MV-4-11 (cell line): Measurements from ENCODE around the gene AGO1.
"Not testable (repeated sequence)": the region's sequence is repeated elsewhere in the genome, so short reads cannot be mapped to it uniquely, and the experiment has no call there.

Experiments used
- DNase-seq: peaks from one replicate; lab custom pipeline; 2025; lab: John Stamatoyannopoulos, UW

The AGO1 gene

DNA sequence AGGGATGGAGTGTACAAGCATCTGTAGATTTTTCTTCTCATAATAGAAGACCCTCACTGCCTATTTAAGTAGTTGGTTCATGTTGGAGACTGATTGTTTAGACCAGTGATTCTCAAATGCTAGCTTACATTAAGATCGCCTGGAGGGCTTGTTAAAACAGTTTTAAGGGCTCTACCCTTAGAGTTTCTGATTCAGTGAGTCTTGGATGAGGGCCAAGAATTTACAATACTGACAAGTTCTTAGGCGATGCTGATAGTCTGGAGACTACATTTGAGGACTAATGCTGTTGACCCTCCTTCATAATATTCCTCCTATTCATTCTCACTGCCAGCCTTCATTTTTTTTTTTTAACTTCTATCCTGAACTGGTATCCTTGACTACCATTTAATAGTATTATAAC is 32.7 kb downstream of the AGO1 start:
- no peak for DNase-seq

DNA sequence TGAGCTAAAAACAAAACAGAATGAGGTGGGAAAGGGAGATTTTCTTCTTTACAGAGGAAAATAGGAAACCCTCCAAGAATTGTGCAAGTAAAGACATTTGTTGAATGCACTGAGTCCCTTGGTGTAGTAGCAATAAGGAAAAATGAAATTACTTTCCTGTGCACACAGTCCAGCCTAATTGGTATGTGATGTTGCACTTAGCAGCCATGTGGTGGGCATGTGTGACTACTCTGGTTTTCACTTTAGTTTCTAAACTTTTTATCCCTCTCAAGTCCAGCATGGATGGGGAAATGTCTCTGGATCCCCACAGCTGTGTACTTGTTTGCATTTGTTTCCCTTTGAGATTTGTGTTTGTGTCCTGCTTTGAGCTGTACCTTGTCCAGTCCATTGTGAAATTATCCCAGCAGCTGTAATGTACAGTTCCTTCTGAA is 40.8 kb downstream of the AGO1 start:
- no peak for DNase-seq

DNA sequence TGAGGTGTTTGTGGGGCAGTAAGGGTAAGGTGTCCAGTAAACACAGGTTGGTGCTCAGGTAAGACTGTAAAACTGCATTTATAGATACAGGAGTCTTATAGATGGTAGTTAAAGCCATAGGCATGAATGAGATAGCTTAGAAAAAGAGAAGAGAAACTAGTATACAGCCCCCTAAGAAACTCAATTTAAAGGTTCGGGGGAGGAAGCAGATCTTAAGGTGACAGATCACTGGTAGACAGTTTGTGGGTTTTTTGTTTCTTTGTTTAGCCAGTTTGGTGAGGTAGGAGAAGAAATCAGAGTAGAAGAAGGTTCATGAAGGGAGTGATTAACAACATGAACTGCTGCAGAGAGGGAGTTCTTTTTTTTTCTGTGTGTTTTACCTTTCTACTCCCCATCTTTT is 41.8 kb downstream of the AGO1 start:
- peak; percentile 69 for DNase-seq

DNA sequence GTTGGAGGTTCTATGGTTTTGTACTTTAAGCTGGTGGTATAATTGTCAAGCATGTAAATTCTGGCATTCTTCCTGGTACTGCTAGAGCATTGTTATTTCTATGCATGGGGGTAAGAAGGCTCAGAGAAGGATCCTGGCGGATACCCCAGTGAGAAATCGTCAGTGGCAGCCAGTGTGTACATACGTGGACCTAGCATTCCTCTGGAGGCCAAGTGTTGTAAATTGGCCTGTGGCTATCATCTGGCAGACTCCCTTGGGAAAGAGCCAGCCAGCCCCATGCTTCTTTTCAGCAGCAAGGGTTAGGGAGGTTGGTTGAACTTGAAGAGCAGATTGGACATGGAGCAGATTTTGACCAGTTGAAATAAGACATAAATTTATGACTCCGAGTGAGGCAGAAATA is 42.7 kb downstream of the AGO1 start:
- no peak for DNase-seq

DNA sequence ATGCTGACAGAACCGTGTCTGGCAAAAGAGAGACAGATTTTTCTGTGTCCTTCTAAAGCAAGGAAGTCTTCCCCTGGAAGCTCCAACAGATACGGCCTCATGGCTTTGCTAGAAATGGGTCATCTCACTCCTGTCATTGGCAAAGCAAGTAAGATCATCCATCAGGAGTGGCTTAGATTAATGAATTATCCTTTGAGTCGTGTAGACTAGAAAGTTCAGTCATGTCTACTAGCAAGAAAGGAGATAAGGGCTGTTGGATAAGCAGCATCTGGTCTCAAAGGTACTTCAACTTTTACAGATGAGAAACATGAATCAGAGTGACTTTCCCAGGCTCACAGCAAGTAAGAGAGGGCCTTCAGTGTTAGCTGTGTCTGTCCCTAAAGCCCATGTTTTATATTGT is 44.5 kb downstream of the AGO1 start:
- no peak for DNase-seq

DNA sequence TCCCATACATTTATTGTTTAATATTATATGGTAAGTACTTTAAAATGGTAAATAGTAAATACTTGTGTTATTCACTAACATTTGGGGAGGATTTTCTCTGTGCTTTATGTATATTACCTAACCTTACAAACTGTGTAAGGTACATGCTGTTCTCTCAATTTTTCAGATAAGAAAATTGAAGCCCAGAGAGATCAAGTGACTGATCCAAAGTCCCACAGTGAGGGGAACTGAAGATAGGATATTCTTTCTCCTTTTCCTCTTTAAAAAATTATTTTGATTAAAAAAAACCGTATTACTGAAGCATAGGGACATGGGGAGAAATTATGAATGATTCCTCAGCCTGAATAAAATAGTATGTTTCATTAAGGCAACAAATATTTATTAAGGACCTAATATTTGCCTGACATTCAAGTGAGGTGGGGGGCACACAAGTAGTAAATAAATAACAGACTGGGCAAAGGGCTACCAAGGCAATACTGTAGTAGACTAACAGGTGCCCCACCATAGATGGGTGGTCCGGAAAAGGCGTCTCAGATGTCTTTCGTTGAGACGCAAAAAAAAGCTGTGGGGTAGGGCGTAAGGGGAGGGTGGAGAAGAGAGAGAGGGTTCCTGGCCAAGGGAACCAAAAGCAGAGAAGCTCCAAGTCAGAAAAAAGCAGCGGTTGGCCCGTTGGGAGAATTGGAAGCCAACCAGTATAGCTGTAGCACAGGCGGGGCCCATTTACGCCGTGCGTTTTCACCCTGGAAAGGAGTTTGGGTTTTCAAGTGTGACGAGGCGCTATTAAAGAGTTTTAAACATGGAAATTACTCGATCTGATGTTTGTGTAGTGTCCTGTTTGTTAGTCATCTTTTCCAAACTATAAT is 47.0 kb downstream of the AGO1 start:
- peak; percentile 41 for DNase-seq

DNA sequence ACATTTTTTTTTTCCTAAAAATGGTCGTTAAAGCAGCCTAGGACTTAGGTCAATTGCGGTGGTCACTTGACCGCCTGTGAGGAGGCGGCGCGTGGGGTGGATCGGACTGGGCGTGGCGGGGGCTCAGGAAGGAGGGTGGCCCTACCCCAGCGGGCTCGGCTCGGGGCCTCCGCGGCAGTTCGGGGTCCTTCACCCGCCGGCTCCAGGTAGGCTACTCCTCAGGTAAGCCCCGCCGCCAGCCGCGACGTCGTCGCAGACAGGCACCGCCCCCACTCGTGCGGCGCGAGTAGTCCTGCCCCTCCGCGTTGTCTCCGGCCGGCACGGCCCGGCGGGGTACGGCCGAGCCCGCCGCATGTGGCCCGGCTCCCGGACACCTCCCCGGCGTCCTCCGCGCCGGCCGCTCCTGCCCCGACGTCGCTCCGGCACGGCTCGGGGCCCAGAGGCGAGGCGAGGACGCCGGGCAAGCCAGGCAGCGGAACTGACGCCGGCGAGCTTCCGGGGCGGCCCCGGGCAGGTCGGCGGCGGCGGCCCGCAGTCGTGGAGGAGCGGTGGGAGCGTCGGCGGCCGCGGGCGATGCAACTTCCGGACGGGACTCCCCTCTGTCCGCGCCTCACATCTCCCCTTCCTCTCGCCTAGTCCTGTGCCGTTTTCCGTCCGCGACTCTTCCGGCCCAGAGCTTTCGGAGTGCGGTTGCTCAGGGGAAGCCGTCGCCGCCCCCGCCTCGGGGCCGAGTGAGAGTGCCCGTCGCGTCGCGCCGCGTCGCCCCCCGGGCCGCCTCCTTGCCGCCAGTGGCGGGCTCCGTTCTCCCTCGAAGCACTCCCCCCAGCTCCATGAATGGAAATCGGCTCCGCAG is 47.8 kb downstream of the AGO1 start, which contains the start of gene AGO3:
TSS of gene AGO3 (plus strand) at position 513 of the 853 bp plus-strand sequence. CDS start at position 835, 322 bp downstream.
- peak; percentile 76 for DNase-seq

DNA sequence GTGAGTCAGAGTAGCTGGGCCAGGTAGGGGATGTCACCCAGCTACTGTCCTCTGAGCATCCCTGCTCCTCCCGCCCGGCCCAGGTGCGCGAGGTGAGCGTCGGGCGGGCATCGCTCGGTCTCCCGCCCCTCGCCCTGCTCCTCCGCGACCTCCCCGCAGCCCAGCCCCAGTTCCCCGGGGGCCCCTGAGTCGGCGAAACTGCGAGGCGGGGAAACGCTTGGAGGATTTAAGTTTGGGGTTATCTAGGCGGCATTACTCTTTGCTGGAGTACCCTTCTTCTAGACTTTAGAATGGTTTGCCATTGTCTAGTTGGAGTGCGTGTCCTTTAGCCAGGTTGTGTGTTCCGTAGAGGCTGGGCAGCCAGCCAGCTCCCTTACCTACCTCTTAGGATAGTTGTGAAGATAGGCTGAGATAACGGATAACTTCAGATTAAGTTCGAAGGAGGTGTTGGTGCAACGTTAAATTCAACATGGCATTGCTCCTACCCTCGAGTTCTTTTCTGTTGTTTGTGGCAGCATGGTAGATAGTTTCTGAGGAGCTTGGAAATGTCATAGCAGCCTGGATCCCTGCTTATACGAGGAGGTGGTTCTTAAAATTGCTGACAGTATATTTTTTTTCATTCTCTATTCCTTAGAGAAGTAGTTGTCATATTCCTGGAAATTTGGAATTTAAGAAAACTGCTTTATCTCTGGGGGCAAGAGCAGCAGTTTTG is 48.6 kb downstream of the AGO1 start:
- DNase-seq: no peak

DNA sequence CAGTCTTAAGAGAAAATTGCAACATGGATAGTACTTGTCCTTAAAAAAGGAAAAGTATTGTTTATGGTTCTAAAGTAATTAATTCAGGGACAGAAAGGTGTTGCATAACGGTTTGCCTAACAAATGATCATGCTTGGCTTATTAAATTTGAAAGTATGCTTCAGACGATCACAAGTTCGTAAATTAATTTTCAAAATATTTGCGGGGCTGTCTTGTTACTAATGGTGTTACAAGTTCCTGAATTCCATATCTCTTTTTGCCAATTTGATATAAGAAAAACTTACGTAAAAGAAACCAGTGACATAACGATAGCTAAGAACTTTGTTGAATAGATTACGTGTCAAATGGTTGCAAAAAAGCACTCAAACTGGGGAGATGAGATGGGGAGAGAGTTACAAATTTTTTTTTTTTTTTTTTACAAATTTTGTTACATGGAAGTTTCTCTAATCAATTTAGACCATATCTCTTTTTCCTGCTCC is 49.2 kb downstream of the AGO1 start:
- DNase-seq: no peak

DNA sequence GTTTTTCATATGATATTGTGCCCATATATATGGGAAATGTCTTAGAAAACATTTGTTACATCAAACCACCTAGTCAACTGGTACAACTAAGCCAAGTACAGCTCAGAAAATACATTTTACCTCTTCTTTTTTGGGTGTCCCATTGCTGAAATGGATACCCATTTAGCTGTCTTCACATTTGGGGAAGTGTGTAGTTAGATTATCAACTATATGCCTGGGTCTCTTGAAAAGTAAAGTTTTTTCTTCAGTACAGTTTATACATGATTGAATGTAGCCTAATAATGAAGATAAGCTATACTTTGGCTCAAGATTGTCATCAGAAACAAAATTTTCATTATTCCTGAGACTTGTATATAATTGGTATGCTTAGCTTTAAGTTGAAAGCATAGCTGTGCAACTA is 49.9 kb downstream of the AGO1 start:
- DNase-seq: no peak

DNA sequence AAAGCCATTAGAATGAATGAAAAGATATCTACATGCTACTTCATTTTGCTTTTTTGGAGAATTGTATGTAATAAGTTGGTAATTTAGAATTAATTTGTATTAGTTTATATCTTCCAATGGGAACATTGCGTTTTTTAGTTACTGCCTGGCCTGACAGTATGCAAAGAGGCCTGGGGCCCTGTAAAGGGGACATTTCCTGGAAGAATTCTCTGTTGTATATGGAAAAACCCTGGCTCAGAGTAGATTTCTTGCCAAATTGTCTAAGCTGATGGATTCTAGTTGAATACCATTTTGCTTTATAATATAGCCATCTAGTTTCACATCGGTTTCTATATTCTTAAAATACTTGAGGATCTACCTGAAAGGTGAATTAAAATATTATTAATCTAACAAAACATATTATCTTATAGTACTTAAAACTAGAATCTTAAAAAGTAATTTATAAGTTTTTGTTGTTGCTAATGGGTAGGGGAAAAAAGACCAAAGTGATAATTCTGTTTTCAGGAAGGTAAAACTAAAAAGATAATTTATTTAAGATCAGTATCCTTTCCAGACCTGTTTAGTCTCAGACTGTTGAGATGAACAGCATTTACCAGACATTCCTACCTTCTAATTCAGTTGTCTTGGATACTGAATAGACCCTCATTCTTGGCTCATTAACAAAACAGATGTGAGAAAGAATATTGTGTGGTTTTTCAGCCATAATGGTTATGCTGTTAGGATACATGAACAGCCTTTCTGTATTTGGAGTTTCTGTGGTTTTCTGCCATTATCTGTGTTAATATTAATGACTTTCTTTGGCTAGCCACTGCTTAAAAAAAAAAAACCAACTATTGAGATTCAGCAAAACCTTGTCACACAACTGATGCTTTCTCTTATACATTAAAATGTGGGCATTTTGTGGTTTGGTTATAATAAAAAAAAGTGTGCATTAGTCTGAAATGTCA is 52.7 kb downstream of the AGO1 start:
- no peak for DNase-seq

DNA sequence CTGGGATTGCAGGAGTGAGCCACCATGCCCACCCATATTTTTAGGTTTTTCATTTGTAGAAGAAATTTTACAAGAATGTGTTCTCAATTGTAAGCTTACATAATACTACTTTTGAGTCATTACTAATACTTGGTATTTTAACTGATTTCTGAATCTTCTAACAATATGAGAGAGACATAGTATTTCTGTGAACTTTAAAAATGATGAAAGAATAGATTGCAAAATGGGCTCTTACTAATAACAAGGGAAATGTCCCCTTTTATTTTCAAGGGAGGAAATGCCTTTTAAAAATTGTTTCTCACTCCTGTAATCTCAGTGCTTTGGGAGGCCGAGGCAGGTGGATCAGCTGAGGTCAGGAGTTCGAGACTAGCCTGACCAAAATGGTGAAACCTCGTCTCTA is 53.8 kb downstream of the AGO1 start:
- no peak for DNase-seq

DNA sequence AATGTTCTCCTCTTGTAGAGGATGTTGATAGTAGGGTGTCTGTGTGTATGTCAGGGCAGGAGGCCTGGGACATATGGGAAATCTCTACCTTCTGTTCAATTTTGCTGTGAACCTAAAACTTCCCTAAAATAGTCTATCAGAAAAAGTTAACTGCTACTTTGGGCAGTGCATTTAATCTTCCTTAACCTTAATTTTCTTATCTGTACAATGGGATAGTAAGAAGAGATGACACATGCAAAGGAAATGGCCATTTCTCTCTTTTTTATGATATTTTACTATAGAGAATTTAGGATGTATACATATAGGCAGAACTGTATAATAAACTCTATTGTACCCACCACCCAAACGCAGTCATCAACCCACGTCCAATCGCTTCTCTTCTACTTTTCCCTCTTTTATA is 56.5 kb downstream of the AGO1 start:
- DNase-seq: no peak

DNA sequence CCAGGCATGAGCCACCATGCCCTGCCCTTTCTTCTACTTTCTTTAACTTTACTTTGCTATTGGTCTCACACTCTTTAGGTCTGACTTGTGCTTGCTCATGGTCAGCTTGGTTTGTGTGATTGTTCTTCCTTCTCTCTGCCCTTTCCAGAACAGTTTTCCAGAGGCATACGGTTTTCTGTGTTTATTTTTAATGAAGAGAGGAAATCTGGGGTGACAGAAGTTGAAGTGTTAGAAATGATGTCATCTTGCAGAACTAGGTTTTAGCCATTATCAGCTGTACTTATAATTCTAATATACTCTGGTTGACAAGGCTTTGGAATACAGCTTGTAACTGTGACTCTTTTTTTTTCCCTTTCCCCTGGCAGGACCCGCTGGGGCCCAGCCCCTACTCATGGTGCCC is 62.3 kb downstream of the AGO1 start:
- DNase-seq: no peak

DNA sequence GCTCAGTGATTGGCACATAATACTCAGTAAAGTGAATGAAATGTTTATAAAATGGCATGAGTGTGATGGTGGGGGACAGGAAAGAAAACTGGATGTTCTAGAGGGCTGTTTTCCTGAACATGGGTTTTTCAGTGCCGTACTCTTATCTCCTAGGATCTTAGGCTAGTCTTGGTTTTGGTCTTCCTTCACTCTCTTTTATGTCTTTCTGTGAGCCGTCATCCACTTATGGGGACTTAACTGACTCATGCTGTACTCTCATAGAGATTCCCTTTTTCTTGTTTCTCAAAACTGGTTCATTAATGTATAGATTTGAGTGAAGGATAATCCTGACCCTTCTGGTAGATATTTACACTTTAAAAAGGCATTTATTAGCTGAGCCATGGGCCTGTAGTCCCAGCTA is 64.5 kb downstream of the AGO1 start:
- DNase-seq: no peak

DNA sequence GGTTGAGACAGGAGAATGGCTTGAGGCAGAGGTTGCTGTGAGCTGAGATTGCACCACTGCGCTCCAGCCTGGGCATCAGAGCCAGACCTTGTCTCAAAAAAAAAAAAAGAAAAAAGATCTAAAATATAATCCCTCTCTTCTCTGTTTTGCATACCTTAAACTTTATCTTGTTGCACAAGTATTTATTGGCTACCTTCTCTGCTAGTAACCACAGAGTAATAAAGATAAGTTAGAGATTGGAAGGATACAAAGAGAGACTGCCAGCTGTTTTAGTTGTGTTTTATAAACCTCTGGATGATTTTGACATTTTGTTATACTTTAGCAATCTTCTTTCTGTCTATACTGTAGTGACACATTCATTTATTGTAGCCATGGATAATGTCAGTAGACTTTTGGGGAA is 75.5 kb downstream of the AGO1 start:
- no peak for DNase-seq

DNA sequence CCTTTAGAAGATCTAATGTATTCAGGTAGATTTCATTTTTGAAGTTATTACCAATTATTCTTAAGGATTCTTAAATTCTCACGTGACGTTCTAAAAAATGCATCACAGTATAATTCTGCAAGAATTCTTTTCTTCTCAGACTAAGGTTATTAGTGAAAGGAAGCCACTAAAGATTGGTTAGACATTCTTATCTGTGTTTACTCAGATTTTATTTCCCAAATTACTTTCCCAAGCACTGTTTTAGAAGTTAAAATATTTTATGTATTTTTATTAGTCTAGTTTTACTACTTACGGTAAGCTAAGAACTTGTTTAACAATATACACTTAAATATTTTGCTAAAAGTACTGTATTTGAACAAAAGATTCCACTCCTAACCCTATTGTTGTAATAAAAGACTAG is 76.3 kb downstream of the AGO1 start:
- DNase-seq: no peak

DNA sequence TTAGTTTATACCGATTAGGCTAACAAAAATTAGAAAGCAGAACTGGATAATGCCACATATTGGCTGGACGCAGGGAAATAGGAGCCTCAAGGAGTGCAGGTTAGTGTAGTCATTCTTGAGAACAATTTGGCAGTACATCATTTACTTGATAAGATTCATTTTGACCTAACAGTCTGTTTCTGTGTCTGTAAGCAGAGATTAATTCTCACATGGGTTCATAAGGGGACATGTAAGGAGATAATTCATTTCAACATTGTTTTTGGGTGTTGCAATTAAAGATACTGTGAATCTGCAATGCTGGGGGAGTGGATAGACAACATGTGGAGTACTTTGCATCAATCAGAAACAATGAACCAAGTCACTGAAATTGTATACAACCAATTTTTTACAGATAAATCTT is 79.9 kb downstream of the AGO1 start:
- DNase-seq: no peak

DNA sequence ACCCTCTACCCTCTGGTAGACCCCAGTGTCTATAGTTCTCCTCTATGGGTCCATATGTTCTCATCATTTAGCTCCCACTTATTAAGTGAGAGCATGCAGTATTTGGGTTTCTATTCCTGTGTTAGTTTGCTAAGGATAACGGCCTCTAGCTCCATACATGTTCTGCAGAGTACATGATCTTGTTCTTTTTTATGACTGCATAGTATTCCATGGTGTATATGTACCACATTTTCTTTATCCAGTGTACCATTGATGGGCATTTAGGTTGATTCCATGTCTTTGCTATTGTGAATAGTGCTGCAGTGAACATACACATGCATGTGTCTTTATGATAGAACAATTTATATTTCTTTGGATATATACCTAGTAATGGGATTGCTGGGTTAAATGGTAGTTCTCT is 81.3 kb downstream of the AGO1 start:
- DNase-seq: not testable (repeated sequence)

DNA sequence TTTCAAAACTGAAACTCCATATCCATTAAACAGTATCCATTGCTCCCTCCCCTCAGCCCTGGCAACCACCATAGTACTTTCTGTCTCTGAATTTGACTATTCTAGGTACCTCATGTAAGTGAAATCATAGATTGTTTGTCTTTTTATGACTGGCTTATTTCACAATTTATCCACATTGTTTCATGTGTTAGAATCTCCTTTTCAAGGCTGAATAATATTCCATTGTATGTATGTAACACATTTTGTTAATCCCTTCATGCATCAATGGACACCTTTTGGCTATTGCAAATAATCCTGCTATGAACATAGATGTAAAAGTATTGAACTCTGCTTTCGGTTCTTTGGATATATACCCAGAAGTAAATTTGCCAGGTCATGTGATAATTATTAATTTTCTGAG is 85.4 kb downstream of the AGO1 start:
- DNase-seq: no peak

DNA sequence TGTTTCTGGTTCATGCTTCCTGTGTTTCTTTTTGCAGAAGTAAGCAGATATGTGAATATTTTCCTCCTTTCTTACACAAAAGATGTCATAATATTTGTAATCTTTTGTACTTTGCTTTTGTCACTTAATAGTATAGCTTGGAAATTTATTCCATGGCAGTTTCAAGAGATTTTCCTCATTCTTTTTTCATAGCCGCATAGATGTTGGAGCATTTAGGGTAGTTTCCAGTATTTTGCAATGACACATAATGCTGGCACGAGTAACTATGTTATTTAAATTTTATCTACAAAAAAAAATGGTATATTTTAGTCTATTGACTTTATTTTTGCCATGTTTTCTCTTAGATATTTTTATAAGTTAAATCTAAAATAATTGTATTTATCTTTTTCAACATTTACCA is 88.6 kb downstream of the AGO1 start:
- DNase-seq: no peak
